GM12864 (cell line): ENCODE results near the gene NEO1.

Experiments used
- DNase-seq: peaks from one replicate; pipeline ENCODE4 v3.0.0-alpha.2; 2011; ENCODE audit warnings: low read depth
- H3K4me3 ChIP-seq: 2 replicates; pipeline ENCODE4 v1.5.1; 2011; ENCODE audit warnings: mild to moderate bottlenecking, low read depth, low read length, control low read depth
- TF ChIP-seq, protein P1 (sequence below): IDR thresholded peaks from 2 replicates; pipeline ENCODE4 v1.5.1; 2011; ENCODE audit warnings: low read depth, mild to moderate bottlenecking, moderate library complexity, low read length, control low read depth, inconsistent platforms; ENCODE audit errors: missing control alignments

Gene NEO1

DNA sequence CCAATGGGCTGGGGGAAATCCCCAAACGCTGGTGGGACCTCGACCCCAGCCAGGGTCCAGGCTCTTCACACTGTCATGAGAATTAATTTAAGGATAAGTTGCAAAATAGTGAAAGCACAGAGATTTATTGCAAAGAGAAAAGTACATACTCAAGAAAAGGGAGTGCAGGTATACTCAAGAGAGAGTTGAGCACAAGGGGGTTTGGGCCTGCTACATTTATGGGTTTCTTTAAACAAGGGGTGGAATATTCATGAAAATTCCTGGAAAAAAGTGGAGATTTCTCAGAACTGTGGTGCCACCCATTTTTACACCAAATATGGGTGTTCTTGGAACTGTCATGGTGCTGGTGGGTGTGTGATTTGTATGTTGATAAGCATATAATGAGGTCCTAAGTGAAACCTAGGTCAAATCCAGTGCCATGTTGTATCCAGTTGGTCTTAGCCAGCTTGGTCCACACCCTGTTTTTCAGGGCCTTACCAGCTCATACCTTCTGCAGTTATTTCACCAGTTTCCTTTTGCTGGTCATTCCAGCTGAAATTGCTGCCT is 32.6 kb upstream of the NEO1 start:
- DNase-seq, result no peak

DNA sequence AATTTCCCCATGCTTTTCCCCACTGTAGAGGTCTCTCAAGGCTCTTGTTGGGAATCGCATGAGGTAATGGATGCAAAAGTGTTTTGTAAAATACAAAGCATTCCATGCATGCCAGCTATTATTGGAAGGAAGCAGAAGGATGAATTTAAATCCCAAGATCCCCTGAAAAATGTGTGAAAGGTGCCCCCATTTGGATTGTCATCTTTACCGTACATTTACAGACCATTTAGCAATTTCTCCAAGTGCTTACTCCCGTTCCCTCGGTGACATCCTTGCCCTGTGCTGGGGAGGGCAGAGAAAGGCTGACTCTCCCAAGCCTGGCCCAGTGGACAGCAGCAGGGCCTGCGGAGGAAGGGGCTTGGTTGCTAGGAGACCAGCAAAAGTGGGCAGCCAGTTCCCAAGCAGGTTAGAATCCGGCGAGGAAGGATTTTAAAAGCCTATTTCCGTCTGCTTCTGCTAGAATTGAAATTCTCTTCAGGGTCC is 31.1 kb upstream of the NEO1 start:
- DNase-seq, result no peak
- H3K4me3 ChIP-seq, result no peak overlapping the region
- TF ChIP-seq, protein P1, sequence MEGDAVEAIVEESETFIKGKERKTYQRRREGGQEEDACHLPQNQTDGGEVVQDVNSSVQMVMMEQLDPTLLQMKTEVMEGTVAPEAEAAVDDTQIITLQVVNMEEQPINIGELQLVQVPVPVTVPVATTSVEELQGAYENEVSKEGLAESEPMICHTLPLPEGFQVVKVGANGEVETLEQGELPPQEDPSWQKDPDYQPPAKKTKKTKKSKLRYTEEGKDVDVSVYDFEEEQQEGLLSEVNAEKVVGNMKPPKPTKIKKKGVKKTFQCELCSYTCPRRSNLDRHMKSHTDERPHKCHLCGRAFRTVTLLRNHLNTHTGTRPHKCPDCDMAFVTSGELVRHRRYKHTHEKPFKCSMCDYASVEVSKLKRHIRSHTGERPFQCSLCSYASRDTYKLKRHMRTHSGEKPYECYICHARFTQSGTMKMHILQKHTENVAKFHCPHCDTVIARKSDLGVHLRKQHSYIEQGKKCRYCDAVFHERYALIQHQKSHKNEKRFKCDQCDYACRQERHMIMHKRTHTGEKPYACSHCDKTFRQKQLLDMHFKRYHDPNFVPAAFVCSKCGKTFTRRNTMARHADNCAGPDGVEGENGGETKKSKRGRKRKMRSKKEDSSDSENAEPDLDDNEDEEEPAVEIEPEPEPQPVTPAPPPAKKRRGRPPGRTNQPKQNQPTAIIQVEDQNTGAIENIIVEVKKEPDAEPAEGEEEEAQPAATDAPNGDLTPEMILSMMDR, result no peak

More for the DNA sequence above, 32.6 kb upstream of the NEO1 start:
- TF ChIP-seq, protein P1, result no peak
- no peak overlapping the region for H3K4me3 ChIP-seq

DNA sequence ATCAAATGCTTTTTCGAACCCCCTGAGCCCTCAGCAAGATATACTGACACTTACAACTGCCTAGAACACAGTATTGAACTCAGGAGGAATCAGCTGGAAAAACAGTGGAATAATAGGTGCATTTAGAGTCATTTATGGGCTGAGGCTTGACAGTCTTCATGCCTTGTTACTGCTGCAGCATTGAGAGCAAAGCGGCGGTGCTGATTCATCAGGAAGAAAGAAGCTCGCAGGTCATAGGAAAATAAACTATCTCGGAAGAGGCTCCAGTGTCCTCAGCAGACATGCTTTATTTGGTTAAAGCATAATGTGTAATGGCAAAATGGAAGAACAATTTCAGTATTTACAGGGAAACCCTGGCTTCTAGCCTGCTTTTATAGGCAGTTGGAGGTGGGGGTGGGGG is 30.1 kb upstream of the NEO1 start:
- TF ChIP-seq, protein P1, result no peak
- no peak for DNase-seq
- H3K4me3 ChIP-seq, result no peak overlapping the region

DNA sequence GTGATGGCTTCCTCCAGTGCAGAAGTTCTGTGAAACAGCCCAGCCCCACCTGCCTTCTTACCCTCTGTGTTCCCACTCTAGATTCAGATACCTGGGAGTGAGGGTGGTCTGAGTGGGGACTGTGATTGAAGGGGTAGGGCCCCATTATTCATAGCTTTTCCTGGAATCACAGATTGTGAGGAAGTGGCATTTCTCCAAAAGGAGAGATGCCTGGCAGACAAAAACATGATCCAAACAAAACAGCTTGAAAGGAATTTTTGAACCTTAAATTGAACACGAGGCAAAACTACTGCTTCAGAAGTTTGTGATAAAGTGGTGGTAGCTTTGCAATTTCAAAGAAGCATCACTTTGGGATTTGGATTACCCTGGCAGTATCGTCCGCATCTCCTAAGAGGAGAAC is 29.2 kb upstream of the NEO1 start:
- TF ChIP-seq, protein P1, result no peak
- no peak overlapping the region for H3K4me3 ChIP-seq
- no peak for DNase-seq

DNA sequence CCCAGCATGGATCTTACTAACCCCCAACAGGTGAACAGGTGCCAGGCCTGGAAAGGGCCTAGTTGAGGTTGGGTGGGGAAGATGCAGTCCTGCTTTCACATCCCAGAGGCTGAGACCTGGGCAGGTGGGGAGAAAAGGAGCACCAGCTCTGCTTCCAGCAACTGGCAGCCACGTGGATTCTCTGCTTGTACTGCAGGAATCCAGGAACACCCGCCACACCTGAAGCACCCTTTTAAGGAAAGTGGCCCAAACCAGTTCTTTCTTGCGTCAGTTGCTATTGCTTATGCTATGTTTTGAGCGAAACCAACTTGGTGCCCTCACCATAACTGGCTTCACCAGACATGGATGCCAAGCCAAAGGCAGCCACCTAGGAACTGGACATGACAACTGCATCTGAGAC is 28.1 kb upstream of the NEO1 start:
- H3K4me3 ChIP-seq, result no peak overlapping the region
- DNase-seq, result no peak
- TF ChIP-seq, protein P1, result no peak

DNA sequence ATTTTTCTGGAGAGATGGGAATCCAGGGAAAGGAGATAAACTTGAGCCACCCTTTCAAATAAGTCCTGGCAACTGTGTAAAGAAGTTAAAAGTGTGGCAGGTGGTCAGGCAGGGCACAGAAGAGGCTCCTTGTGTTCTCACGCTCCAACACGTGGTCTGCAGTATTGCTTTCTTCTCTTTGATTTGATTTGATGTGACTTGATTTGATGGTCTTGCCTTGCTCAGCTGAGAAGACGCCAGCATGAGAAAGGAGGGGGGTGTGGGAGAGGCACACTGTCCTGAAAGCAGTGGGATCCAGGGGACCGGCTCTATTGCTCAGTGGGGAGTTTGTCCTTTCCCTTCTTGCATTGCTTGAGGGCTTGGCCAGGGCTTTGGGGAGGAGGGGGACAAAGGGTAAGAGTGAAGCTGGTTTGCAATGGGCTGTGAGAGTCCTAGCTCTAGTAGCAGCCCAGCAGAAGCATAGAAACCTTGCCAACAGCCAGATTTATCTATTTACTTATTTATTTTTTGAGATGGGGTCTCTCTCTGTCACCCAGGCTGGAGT is 25.7 kb upstream of the NEO1 start:
- H3K4me3 ChIP-seq, result no peak overlapping the region
- TF ChIP-seq, protein P1, result no peak
- no peak for DNase-seq

DNA sequence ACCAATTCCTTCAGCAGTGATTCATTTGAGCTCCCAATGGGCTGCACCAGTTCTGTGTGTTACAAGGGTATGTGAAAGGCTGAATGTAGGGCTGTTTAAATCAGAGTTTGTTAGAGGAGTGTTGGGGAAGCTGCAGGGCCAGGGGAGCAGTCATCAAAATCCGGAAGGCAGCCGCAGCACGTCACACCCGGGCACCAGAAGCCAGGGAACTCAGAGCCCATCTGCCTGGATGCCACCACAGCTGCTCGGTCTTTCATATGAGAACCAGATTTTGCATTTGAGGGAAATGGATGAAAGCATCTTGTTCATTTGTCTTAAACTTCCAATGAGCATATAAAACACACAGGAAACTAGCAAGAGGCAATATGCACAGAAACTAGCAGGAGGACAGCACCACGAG is 24.2 kb upstream of the NEO1 start:
- H3K4me3 ChIP-seq, result no peak overlapping the region
- no peak for DNase-seq
- TF ChIP-seq, protein P1, result no peak
